GM19240 (cell line): ENCODE data around the gene ENTREP1.
"Not testable (repeated sequence)": the region's sequence is repeated elsewhere in the genome, so short reads cannot be mapped to it uniquely, and the experiment has no call there.

ENCODE experiments used
- DNase-seq: peaks from one replicate; pipeline ENCODE4 v3.0.0; 2011; ENCODE audit warnings: low spot score; ENCODE audit not compliant: insufficient read length

ENTREP1 gene

GRCh38 chr9:69324549-69325401 is at the start of gene ENTREP1:
TSS of gene ENTREP1 (plus strand) at chr9:69325215. CDS start at chr9:69325310, 95 bp downstream.
- no peak for DNase-seq

GRCh38 chr9:69276775-69277174 is 48.2 kb upstream of the ENTREP1 start:
- no peak for DNase-seq

- DNase-seq = no peak
Observed at GRCh38 chr9:69279084-69279731, 45.8 kb upstream of the ENTREP1 start.

GRCh38 chr9:69279733-69280132 is 45.3 kb upstream of the ENTREP1 start:
- DNase-seq = no peak

DNA sequence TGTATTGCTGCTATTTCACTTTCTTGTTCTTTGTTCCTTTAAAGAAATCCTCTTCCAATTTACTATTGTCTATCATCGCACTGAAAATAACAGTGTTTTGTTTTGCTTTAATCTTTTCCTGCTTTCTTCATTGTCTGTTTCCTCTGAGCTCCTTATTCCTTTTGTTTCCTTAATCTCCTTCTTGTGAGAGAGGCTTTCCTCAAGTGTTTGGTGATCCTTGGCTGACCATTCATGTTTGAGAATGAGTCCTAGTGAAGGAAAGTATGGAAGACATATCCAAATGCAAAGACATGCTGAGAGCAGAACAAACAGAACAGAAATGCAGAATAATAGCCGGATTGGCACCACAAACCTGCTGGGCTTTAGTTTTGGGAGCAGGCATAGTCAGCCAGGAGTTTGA is 42.0 kb upstream of the ENTREP1 start:
- no peak for DNase-seq

GRCh38 chr9:69292078-69292477 is 32.9 kb upstream of the ENTREP1 start:
- DNase-seq = no peak

- DNase-seq = no peak
Observed at GRCh38 chr9:69293156-69293555, 31.9 kb upstream of the ENTREP1 start.

DNA sequence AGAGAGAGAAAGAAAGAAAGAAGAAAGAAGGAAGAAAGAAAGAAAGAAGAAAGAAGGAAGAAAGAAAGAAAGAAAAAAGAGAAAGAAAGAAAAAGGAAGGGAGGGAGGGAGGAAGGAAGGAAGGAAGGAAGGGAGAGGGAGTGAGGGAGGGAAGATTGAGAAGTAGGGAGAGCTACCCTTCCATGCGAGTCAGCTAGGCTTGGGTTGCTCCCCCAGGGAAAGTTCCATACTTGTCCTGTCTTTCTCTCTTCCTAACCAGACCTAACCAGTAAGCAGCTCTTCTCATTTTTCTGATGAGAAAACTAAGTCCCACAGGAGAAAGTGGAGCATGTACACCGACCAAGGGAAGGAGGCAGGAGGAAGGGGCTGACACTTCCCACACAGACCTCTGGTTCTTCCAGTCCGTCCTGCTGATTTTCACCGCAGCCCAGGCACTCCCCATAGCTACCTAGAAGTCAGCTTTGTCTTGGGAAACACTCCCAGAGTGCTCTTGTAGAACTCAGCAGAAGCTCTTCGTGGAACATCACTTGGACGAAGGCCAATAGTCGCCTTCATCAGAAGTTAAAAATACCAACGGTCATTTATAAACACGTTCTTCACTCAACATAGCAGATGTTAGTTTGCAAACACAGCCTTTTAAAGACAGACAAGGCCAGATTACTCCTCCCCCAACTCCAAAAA is 29.0 kb upstream of the ENTREP1 start:
- no peak for DNase-seq

GRCh38 chr9:69297300-69297980 is 27.6 kb upstream of the ENTREP1 start:
- DNase-seq = no peak

- DNase-seq = no peak
Observed at GRCh38 chr9:69299315-69299714, 25.7 kb upstream of the ENTREP1 start.

DNA sequence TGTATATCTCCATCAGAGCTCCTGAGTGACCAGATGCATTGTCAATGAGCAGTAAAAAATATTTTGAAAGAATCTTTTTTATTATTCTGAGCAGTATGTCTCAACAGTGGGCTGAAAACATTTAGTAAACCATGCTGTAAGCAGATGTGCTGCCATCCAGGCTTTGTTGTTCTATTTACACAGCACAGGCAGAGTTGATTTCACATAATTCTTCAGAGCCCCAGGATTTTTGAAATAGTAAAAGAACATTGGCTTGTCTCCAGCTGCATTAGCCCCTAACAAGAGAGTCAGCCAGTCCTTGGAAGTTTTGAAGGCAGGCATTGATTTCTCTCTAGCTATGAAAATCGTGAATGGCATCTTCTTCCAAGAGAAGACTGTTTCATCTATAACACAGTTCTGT is 25.2 kb upstream of the ENTREP1 start:
- no peak for DNase-seq

GRCh38 chr9:69303331-69303730 is 21.7 kb upstream of the ENTREP1 start:
- DNase-seq = no peak

GRCh38 chr9:69306895-69307445 is 18.0 kb upstream of the ENTREP1 start:
- not testable (repeated sequence) for DNase-seq

DNA sequence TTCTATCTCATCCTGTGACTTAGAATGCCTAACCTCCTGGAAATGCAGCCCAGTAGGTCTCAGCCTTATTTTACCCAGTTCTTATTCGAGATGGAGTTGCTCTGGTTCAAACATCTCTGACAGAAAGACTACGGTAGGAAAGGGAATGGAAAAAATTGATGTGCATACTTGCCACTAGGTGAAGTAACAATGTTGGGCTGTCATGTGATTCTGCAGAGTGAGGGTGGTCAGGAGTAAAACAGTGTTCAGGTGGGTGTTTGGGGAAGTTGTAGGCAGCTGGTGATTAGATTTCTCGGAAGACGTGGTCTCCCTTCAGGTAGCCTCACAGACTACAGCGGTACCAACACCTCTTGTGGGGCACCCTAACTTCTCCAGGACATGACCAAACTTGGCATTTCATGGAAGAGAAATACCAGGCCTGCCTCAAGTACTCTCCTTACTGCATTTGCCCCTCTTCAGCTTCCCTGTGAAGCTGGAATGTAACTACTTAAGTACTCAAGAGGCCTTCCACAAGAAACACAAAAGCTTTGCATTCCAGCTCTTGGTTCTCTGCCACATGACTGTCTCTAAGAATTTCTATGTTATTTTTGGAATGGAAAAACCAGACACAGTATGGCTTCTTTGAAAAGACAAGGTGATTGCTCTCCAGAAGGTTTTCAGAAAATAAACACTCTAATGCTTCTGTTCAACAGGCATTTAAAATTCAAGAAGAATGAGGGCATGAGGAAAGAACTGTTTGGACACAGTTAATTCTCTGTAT is 17.4 kb upstream of the ENTREP1 start:
- DNase-seq = no peak

GRCh38 chr9:69308206-69308931 is 16.6 kb upstream of the ENTREP1 start:
- DNase-seq = no peak

- no peak for DNase-seq
Observed at GRCh38 chr9:69313175-69313574, 11.8 kb upstream of the ENTREP1 start.

GRCh38 chr9:69314547-69314946 is 10.5 kb upstream of the ENTREP1 start:
- DNase-seq = no peak

GRCh38 chr9:69317081-69317480 is 7.9 kb upstream of the ENTREP1 start:
- DNase-seq = no peak

GRCh38 chr9:69317894-69318293 is 7.1 kb upstream of the ENTREP1 start:
- no peak for DNase-seq
